Prostate gland (tissue), 1 donor: Measurements from ENCODE around the gene EIF4G1.

Experiments used
- POLR2A ChIP-seq: fragments of 450-650 bp; IDR thresholded peaks from one replicate; pipeline ENCODE4 v1.6.1; 2016; ENCODE audit warnings: antibody characterized with exemption, mild to moderate bottlenecking
- POLR2AphosphoS5 ChIP-seq: sonication (generic); formaldehyde crosslinking; IDR thresholded peaks from one replicate; pipeline ENCODE4 v1.6.1; 2017; ENCODE audit warnings: antibody characterized with exemption

- TF ChIP-seq POLR2AphosphoS5 (no peak), POLR2A (no peak)
Measured at GRCh38 chr3:184322731-184323487, 8.5 kb downstream of the EIF4G1 start.
